Stomach (tissue), 4 donors: Measurements from ENCODE around the gene UCN2.

Source experiments
- CTCF ChIP-seq, 7 experiments: fragments of 450-650 bp in 4 of 7; fragments of 200-600 bp in 3 of 7; sonication (generic) in 3 of 7; IDR thresholded peaks; one replicate each; pipeline ENCODE4 v1.5.1; 2016 to 2019; ENCODE audit warnings: antibody characterized with exemption in 7 of 7, control low read depth in 2 of 7, mild to moderate bottlenecking in 1 of 7
- POLR2A ChIP-seq, 4 donors: fragments of 450-650 bp; IDR thresholded peaks; one replicate each; pipeline ENCODE4 v1.6.1; 2016; ENCODE audit warnings: antibody characterized with exemption in 4 of 4, control low read depth in 2 of 4, mild to moderate bottlenecking in 1 of 4, moderate library complexity in 1 of 4
- POLR2AphosphoS5 ChIP-seq, 3 donors: sonication (generic); formaldehyde crosslinking; IDR thresholded peaks; one replicate each; pipeline ENCODE4 v1.6.1; 2016; ENCODE audit warnings: antibody characterized with exemption in 3 of 3

DNA sequence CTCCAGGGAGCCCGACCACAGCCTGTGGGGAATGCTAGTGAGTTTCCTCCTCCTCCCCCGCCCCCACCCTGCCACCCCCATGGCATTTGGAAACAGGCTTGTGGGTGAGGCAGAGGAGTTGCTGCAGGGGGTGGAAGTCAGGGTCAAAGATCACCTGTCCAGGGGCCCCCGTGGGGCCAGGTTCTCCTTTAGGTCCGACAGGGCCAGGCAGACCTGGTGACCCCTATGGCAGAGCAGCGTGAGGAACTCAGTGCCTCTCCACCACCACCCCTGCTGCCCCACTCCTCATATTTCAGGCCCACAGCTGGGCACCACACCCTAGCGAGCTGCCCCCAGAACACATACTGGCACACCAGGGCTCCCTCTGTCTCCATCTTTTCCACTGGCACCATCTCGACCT, 8.9 kb upstream of the UCN2 start:
- TF ChIP-seq POLR2A (IDR thresholded peaks at IDR 0.05) (no peak), CTCF (IDR thresholded peaks at IDR 0.05) (no peak), POLR2AphosphoS5 (IDR thresholded peaks at IDR 0.05) (no peak)
